ENCODE data around the gene CRYBG2.

Gene CRYBG2

DNA sequence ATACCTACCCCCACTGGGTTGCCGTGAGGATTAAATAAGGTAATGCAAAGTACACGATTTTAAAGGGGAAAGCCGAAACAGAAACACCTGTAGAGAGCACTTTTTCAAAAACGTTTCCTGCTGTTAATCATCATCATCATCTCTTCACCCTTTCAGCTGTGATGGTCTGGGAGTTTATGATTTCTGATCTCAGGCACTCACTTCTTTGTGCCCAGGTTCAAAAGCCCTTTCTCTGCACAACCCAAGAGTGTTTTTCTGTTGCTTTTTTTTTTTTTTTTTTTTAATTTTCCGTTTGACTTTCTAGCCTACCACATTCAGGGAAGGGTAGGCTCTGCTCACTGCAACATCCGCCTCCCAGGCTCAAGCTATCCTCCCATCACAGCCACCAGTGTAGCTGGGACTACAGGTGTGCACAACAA, 46.6 kb downstream of the CRYBG2 start:
- TF ChIP-seq EZH2 (optimal IDR thresholded peaks at IDR 0.05; ENCODE audit: low read depth, low read length), result no peak
- no peak for TF ChIP-seq EZH2phosphoT487 (IDR thresholded peaks at IDR 0.05; ENCODE audit: low read length)
- TF ChIP-seq, protein P1, sequence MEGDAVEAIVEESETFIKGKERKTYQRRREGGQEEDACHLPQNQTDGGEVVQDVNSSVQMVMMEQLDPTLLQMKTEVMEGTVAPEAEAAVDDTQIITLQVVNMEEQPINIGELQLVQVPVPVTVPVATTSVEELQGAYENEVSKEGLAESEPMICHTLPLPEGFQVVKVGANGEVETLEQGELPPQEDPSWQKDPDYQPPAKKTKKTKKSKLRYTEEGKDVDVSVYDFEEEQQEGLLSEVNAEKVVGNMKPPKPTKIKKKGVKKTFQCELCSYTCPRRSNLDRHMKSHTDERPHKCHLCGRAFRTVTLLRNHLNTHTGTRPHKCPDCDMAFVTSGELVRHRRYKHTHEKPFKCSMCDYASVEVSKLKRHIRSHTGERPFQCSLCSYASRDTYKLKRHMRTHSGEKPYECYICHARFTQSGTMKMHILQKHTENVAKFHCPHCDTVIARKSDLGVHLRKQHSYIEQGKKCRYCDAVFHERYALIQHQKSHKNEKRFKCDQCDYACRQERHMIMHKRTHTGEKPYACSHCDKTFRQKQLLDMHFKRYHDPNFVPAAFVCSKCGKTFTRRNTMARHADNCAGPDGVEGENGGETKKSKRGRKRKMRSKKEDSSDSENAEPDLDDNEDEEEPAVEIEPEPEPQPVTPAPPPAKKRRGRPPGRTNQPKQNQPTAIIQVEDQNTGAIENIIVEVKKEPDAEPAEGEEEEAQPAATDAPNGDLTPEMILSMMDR (IDR thresholded peaks at IDR 0.05; ENCODE audit: low read length), result no peak
- H3K9me2 ChIP-seq (replicated peaks; ENCODE audit: insufficient read depth, low read length), result no peaks in the 10 kb centered on the region
- peak overlapping the region; percentile 85 for H2AFZ ChIP-seq (ENCODE audit: low read length)
- no peaks in the 10 kb centered on the region for H3K36me3 ChIP-seq (replicated peaks; ENCODE audit: insufficient read depth, low read length)
- peak overlapping the region; percentile 88 for H3K9ac ChIP-seq (ENCODE audit: low read length)
- peak overlapping the region; percentile 91 for H3K27ac ChIP-seq (ENCODE audit: low read length)
- H3K79me2 ChIP-seq (ENCODE audit: low read length), result peaks cover 11% of the 10 kb centered on the region
- H3K4me2 ChIP-seq (ENCODE audit: low read depth, low read length), result peak overlapping the region; percentile 99
- H3K4me1 ChIP-seq (ENCODE audit: low read length), result peaks cover 15% of the 10 kb centered on the region
- H3K27me3 ChIP-seq (replicated peaks; ENCODE audit: insufficient read depth, low read length), result no peaks in the 10 kb centered on the region
- no peaks in the 10 kb centered on the region for H3K9me3 ChIP-seq (replicated peaks; ENCODE audit: insufficient read depth, low read length)
- H3K4me3 ChIP-seq (ENCODE audit: low read length), result peak overlapping the region; percentile 76
- peak; percentile 65 for DNase-seq
- H3F3A ChIP-seq (ENCODE audit: insufficient read depth, low read length), result peaks cover 10% of the 10 kb centered on the region
- no peaks in the 10 kb centered on the region for H4K20me1 ChIP-seq (ENCODE audit: insufficient read depth, low read length)

- Histone ChIP-seq H3F3A (ENCODE audit: insufficient read depth, low read length) (peaks cover 10% of the 10 kb centered on the region), H2AFZ (ENCODE audit: low read length) (peak within 1 kb of the TSS; percentile 87), H4K20me1 (ENCODE audit: insufficient read depth, low read length) (no peaks in the 10 kb centered on the region), H3K4me2 (ENCODE audit: low read depth, low read length) (peak within 1 kb of the TSS; percentile 99), H3K79me2 (ENCODE audit: low read length) (peaks cover 11% of the 10 kb centered on the region), H3K36me3 (replicated peaks; ENCODE audit: insufficient read depth, low read length) (no peaks in the 10 kb centered on the region), H3K27me3 (replicated peaks; ENCODE audit: insufficient read depth, low read length) (no peaks in the 10 kb centered on the region), H3K4me3 (ENCODE audit: low read length) (peak within 1 kb of the TSS; percentile 90), H3K9me2 (replicated peaks; ENCODE audit: insufficient read depth, low read length) (no peaks in the 10 kb centered on the region), H3K27ac (ENCODE audit: low read length) (peak within 1 kb of the TSS; percentile 91), H3K4me1 (ENCODE audit: low read length) (peaks cover 15% of the 10 kb centered on the region), H3K9me3 (replicated peaks; ENCODE audit: insufficient read depth, low read length) (no peaks in the 10 kb centered on the region), H3K9ac (ENCODE audit: low read length) (peak within 1 kb of the TSS; percentile 88)
- TF ChIP-seq EZH2phosphoT487 (IDR thresholded peaks at IDR 0.05; ENCODE audit: low read length) (no peak), EZH2 (optimal IDR thresholded peaks at IDR 0.05; ENCODE audit: low read depth, low read length) (no peak)
- TF ChIP-seq, protein P1 (IDR thresholded peaks at IDR 0.05; ENCODE audit: low read length), result no peak
- DNase-seq, result peak; percentile 98
Observed at GRCh38 chr1:26306290-26307229, 47.4 kb downstream of the CRYBG2 start, which contains the start of gene UBXN11. UBXN11 (minus strand) TSS chr1:26306636; CDS start chr1:26302883, 3,753 bp downstream.

GRCh38 chr1:26305667-26306289, 48.2 kb downstream of the CRYBG2 start:
- H3K9me2 ChIP-seq (replicated peaks; ENCODE audit: insufficient read depth, low read length), result no peaks in the 10 kb centered on the region
- H2AFZ ChIP-seq (ENCODE audit: low read length), result peak overlapping the region; percentile 87
- no peaks in the 10 kb centered on the region for H3K36me3 ChIP-seq (replicated peaks; ENCODE audit: insufficient read depth, low read length)
- peak overlapping the region; percentile 90 for H3K4me3 ChIP-seq (ENCODE audit: low read length)
- H3K4me1 ChIP-seq (ENCODE audit: low read length), result peaks cover 15% of the 10 kb centered on the region
- H3K27ac ChIP-seq (ENCODE audit: low read length), result peak overlapping the region; percentile 47; the same call in 1 of the 2 replicates
- DNase-seq, result no peak
- H3F3A ChIP-seq (ENCODE audit: insufficient read depth, low read length), result peaks cover 10% of the 10 kb centered on the region
- peak overlapping the region; percentile 78 for H3K9ac ChIP-seq (ENCODE audit: low read length)
- no peak for TF ChIP-seq EZH2 (optimal IDR thresholded peaks at IDR 0.05; ENCODE audit: low read depth, low read length)
- TF ChIP-seq EZH2phosphoT487 (IDR thresholded peaks at IDR 0.05; ENCODE audit: low read length), result no peak
- TF ChIP-seq, protein P1 (IDR thresholded peaks at IDR 0.05; ENCODE audit: low read length), result no peak
- H4K20me1 ChIP-seq (ENCODE audit: insufficient read depth, low read length), result no peaks in the 10 kb centered on the region
- no peaks in the 10 kb centered on the region for H3K27me3 ChIP-seq (replicated peaks; ENCODE audit: insufficient read depth, low read length)
- no peaks in the 10 kb centered on the region for H3K9me3 ChIP-seq (replicated peaks; ENCODE audit: insufficient read depth, low read length)
- H3K4me2 ChIP-seq (ENCODE audit: low read depth, low read length), result peak overlapping the region; percentile 95
- peaks cover 11% of the 10 kb centered on the region for H3K79me2 ChIP-seq (ENCODE audit: low read length)
